CD4-positive, alpha-beta T cell treated with Interleukin-2 at 100 ng/mL for 4 hours (primary cell): ENCODE results near the gene GNG10.
"Not testable (repeated sequence)": the region's sequence is repeated elsewhere in the genome, so short reads cannot be mapped to it uniquely, and the experiment has no call there.

ENCODE experiments used
- DNase-seq: peaks from one replicate; pipeline ENCODE4 v3.0.0-alpha.2; 2020; ENCODE audit warnings: low spot score

GNG10 gene

GRCh38 chr9:111661150-111661801 is at the start of gene GNG10:
TSS of gene GNG10 (plus strand) at chr9:111661605. CDS start at chr9:111661635, 30 bp downstream.
- peak; percentile 63 for DNase-seq

- DNase-seq, result no peak
These were observed 47.9 kb upstream of the GNG10 start for GRCh38 chr9:111613436-111614040.

GRCh38 chr9:111615928-111616327 is 45.5 kb upstream of the GNG10 start:
- DNase-seq, result no peak

GRCh38 chr9:111617349-111617748 is 44.1 kb upstream of the GNG10 start:
- not testable (repeated sequence) for DNase-seq

DNA sequence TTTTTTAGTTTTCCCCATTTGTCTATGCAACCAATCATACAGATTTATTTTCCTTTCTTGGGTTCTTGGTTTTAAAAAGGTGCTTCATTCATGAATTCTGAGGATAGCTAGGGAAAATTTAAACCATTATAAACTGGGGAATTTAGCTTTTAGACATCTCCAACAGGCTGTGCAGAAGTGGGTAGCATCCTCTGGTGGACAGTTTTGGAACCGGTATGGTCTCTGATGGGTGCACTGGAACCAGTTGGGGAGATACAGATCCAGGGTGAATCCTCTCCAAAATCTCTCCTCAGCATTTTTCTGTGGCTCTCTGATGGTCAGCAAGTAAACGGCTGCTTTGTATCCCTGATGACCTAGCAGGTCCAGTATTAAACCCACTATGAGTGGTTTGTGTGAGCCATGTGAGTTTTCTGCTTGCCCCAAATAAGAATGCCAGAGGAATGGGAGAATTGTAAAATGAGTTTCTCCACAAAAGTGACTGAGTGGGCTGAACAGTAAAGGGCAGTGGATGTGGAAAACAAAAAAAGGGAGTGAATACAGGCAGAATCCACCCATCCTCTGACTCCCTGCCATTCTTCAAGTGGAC is 39.4 kb upstream of the GNG10 start:
- DNase-seq, result peak; percentile 16

GRCh38 chr9:111622626-111623025 is 38.8 kb upstream of the GNG10 start:
- DNase-seq, result no peak

DNA sequence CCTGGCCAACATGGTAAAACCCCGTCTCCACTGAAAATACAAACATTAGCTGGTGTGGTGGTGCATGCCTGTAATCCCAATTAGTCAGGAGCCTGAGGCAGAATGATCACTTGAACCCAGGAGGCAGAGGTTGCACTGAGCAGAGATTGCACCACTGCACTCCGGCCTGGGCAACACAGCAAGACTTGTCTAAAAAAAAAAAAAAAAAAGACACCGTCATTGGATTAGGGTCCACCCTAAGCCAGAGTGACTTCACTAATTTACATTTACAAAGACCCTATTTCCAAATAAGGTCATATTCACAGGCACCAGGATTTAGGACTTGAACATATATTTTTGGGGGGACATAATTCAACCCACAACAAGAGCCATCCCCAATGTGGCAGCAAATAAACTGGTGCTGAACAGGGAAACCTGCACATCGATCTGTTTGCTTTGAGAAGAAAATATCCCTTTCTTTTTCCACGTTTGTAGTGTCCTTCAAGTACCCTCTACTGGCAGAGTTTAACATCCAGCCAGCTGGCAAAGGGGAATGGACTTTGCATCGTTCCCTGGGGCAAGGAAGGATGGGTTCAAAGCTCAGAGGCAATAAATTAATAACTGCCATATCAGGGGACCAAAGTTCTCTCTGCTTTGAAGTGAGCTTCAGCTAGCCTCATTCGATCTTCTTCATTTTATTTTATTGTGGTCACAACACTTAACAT is 34.0 kb upstream of the GNG10 start:
- DNase-seq, result no peak

GRCh38 chr9:111628411-111628810 is 33.0 kb upstream of the GNG10 start:
- DNase-seq, result no peak

GRCh38 chr9:111630182-111630963 is 31.0 kb upstream of the GNG10 start:
- no peak for DNase-seq

GRCh38 chr9:111630964-111631213 is 30.5 kb upstream of the GNG10 start:
- DNase-seq, result no peak

GRCh38 chr9:111631214-111631971 is 30.0 kb upstream of the GNG10 start, which contains the start of gene DNAJC25:
TSS of gene DNAJC25 (plus strand) at chr9:111631334. CDS start at chr9:111631408, 74 bp downstream.
- peak; percentile 98 for DNase-seq

- DNase-seq, result no peak
These were observed 29.3 kb upstream of the GNG10 start for GRCh38 chr9:111632060-111632459.

DNA sequence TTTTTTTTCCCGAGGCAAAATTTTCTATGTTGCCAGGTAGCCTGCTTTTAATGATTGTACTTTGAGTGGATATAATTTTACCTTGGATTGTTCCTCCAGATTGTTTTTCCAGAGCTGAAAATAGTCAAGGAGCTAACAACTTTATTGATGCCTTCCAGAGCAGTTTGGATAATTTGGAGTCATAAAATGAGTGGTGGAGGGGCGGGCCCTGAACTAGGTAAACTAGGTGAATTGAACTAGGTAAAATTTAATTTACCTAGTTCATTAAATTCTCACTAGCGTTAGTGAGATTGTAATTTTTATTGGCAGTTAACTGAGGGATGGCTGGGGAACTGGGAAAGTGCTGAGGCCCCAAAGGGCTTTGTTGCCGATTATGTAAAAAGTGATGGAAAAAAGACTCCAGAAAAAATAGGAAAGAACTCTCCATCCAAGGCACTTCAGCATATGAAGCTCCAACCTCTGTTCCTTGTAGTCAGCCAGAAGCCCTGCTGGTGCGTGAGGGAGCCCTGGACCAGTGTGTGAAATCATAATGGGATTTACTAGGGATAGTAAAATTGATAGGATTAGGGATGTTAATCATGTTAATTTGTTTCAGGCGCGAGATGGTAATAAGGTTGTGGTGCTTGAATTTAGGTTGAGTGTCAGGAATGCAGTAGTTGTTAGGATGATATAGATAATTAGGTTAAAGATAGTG is 28.6 kb upstream of the GNG10 start:
- no peak for DNase-seq

- DNase-seq, result no peak
These were observed 28.0 kb upstream of the GNG10 start for GRCh38 chr9:111633389-111633736.

DNA sequence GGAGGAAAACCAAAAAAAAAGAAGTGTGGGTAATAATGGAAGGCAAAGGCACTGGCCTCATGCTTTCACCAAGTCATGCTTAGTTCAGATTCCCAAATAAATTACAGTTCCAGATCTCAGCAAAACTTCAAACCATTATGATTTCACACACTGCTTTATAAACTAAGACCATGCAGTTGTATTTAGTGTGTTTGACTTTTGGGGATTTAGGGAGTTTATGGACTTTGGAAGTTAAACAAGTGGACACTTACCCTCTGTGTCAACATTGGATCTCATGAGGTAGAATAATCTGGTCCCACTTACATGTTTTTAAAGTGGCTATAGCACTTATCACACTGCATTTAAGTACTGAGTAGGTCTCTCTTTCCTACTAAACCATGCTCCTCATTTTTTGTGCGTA is 26.5 kb upstream of the GNG10 start:
- no peak for DNase-seq

DNA sequence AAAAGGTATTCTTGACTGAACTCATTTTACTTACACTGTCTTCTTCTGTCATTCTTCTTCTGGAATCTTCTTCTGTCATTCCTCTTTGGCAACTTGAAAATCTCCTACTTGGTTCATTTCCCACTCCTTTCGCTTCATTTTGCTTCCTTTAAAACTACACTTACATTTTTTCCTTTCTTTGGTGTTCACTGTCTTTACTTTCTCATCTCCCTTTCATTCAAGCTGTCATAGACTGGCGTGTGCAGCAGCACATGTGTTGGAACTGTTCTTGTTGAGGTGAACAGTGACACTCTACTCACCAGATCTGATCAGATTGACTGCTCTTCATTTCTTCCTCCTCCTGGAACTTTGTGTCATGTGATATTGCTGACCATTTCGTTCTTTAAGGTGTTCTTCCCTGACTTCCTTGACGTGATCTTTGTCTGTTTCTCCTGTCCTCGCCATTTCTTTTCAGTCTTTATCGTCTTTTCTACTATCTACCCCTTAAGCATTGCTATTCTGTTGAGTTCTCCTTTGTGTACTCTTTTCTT is 23.9 kb upstream of the GNG10 start:
- no peak for DNase-seq

- DNase-seq, result no peak
These were observed 17.1 kb upstream of the GNG10 start for GRCh38 chr9:111644195-111644772.

DNA sequence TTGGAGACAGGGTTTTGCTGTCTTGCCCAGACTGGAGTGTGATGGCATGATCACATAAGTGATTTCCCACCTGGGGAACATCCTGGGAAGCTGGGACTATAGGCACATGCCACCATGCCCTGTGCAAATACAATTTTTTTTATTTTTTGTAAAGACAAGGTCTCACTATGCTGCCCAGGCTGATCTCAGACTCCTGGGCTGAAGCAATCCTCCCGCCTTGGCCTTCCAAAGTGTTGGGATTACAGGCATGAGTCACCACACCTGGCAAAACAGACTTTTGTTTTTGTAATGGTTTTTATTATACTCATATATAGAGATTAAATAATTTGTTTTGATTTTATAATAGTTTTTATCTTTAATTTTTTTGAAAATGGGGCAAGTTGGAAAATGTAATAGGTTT is 15.6 kb upstream of the GNG10 start:
- no peak for DNase-seq

DNA sequence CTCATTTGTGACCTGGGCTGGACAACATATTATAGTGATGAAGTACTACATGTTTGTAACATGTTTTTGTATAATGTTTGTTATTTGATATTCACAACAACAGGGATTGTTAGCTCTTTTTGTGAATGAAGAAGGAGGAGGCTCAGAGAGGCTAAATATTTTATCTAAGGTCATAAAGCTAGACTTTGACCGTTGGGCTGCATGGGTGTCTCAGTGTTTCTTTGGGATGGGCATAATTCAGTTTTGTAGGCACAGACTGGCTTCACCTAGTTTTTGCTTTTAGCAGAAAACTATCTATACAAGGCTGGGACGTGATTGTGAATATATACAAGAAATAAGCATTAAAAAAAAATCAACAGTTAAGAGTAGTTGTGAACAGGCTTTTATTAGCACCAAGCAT is 15.0 kb upstream of the GNG10 start:
- DNase-seq, result no peak

- DNase-seq, result no peak
These were observed 13.3 kb upstream of the GNG10 start for GRCh38 chr9:111648066-111648465.

DNA sequence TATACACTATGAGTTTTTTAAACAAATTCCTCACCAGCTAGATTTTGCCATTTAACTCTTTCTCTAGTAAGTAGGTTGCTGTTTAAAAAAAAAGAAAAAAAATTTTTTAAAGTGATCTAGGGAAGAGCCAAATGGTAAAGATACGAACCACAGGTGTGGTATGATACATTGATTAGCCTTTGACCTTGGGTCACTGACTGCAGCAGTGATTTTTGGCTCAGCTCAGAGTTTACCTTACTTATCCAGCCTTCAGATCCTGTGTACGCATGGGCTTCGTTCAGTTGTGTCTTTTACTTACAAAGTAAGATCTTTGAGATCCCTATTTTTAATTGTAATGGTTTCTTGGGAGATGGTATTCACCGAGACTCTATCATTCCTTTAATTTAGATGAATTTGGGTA is 12.4 kb upstream of the GNG10 start:
- DNase-seq, result no peak
